ENCODE measurements around the gene PDE4A.

DNA sequence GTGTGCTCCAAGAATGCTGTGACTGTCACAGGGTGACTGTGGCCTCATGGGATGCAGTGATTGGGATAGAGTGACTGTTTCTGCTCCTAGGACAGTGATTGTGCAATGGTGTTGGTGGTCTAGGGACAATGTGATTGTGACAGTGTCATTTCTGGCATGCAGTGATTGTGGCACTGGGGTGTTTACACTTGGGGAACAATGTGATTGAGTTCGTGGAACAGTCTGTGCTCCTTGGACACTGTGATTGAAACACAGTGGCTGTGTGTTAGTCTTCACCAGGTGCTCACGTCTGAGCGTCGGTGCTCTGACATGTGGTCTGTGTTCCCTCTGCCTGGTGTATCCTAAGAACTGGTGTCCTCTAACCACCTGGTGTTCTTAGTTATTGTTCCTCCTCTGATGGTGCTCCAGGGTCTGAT is 1.7 kb downstream of the PDE4A start:
- TF ChIP-seq, protein P1, sequence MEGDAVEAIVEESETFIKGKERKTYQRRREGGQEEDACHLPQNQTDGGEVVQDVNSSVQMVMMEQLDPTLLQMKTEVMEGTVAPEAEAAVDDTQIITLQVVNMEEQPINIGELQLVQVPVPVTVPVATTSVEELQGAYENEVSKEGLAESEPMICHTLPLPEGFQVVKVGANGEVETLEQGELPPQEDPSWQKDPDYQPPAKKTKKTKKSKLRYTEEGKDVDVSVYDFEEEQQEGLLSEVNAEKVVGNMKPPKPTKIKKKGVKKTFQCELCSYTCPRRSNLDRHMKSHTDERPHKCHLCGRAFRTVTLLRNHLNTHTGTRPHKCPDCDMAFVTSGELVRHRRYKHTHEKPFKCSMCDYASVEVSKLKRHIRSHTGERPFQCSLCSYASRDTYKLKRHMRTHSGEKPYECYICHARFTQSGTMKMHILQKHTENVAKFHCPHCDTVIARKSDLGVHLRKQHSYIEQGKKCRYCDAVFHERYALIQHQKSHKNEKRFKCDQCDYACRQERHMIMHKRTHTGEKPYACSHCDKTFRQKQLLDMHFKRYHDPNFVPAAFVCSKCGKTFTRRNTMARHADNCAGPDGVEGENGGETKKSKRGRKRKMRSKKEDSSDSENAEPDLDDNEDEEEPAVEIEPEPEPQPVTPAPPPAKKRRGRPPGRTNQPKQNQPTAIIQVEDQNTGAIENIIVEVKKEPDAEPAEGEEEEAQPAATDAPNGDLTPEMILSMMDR (IDR thresholded peaks at IDR 0.05) = no peak
- no peak for TF ChIP-seq ZFX (IDR thresholded peaks at IDR 0.05; ENCODE audit: borderline replicate concordance)
